NCI-H2171 (cell line): ENCODE measurements around the gene ENTHD1.
"Not testable (repeated sequence)": the region's sequence is repeated elsewhere in the genome, so short reads cannot be mapped to it uniquely, and the experiment has no call there.

ENCODE experiments used
- DNase-seq: peaks from one replicate; lab custom pipeline; 2025; lab: John Stamatoyannopoulos, UW

ENTHD1 gene

GRCh38 chr22:39777716-39778454, 115.7 kb downstream of the ENTHD1 start:
- no peak for DNase-seq

GRCh38 chr22:39776295-39777009, 117.1 kb downstream of the ENTHD1 start:
- DNase-seq: no peak

- no peak for DNase-seq
Observed at GRCh38 chr22:39773976-39774539, 119.5 kb downstream of the ENTHD1 start.

DNA sequence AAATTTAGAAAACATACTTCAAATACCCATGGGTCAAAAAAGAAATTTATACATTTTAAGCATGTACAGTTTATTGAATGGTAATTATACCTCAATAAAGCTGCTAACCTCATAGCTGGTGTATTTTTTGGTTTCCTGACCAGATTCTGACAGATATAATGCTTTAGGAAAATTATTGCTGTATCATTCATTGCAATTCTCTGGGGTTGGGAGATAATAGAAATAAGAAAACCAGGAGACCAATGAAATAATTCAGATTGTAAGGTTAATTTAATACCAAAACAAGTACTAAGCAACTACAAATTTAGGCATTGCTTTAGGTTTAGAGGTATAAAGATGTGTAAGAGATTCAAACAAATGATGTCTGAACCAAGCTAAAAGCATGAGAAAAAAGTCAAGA, 120.1 kb downstream of the ENTHD1 start:
- no peak for DNase-seq

- no peak for DNase-seq
Observed at GRCh38 chr22:39771486-39771885, 122.1 kb downstream of the ENTHD1 start.

- no peak for DNase-seq
Observed at GRCh38 chr22:39765661-39766060, 127.9 kb downstream of the ENTHD1 start.

GRCh38 chr22:39765046-39765445, 128.5 kb downstream of the ENTHD1 start:
- DNase-seq: no peak

DNA sequence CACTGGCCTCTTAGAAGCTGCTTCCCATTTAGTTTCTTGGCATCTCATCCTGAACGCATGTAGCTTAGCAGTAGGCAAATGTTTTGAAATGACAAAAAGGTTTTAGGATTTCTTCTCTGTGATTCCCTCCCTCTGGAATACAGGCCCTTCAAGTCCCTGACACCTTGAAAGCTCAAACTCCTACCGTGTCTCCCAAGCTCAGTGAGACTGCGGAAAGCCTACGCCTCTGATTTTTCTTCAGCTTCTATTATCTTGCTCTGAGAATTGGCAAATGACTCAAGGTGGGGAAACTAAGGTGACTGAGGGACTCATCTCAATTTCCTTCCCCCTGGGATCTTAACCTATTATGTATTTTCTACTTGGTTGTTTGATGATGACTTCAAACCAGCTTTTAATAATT, 130.3 kb downstream of the ENTHD1 start:
- DNase-seq: no peak

DNA sequence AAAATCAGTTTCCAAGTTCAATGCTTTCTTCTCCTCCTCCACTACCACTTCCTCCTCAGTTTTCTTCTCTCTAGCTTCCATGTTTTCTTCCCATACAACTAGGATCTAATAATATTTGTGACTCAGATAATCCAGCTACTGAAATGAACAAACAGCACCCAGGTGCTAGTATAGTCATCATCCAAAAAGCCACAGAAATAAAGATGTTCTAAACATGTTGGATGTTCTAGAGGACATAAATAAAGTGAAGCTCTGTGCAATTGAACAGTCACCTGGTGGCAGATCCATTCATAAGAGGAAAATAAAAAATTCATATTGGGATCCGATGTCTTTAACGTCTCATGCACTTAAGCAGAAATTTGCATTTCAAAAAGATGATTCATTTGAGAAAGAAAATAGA, 142.8 kb downstream of the ENTHD1 start:
- DNase-seq: no peak

GRCh38 chr22:39748877-39749276, 144.7 kb downstream of the ENTHD1 start:
- DNase-seq: no peak

- DNase-seq: no peak
Observed at GRCh38 chr22:39746600-39747262, 146.8 kb downstream of the ENTHD1 start.

DNA sequence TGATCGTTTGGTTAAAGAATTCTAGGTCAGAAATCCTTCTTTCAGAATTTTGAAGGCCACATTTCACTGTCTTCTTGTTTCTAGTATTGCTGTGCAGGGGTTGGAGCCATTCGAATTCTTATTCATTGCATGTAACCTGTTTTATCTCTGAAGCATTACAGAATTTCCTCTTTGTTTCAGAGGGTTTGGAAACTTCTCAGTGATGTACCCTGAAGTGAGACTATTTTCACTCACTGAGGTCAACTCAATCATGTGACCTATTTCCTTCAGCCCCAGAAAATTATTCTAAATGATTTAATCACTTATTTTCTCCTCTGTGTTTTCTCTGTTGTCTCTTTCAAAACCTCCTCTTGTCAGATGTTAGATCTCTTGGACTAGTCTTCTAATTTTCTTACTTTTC, 147.8 kb downstream of the ENTHD1 start:
- DNase-seq: no peak

DNA sequence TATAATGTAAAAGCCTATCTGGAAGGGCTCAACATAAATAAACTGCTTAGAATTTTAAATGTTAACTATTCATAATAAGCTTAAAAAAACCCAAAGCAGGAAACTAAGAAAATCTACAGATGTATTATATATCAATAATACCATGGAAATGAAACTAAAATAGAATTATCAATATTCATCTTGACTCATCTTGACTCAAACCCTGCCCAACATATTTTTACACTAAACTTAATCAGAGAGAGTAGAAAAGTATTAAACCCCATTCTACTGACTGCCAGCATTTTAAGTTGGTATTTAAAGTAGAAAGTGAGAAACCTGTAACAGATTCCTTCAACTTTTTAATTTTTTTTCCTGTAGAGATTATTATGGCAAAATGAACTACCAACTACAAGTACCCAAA, 149.2 kb downstream of the ENTHD1 start:
- no peak for DNase-seq

DNA sequence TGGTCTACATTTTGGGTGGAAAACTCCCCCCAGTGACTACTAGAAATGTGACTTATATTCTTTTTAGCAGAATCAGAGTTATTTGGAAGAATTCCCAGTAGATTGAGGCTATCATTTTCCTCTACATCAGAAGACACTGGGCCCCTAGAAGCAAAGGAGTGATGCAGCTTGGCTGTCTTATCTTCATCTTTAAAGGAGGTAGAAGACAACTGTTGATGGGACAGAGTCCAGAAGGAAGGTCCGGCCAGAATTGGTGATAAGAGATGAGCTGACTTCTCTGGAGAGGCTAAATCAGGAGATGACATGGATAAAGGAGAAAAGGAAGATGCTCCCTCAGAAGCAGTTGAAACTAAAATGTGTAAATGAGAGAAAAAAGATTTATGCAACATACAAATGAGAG, 149.6 kb downstream of the ENTHD1 start:
- DNase-seq: no peak

- DNase-seq: no peak
Observed at GRCh38 chr22:39739338-39740027, 154.1 kb downstream of the ENTHD1 start.

DNA sequence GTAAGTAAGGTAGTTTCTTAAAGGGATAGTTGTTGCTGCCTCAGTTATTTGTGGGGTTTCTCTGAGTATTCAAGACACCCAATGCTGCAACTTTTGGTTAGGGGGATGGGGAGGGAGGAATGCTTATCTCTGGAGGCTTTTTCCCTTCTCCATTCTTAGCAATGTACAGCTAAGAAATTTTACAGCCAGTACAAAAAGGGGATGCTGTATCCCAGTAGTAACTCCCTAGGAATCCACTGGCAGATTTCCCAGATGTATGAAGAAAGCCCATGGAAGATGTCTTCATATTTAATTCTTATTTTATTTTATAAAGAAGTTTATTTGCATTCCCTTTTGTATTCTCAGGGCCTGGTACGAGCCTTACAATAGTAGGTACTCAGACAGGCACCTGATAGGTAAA, 154.8 kb downstream of the ENTHD1 start:
- no peak for DNase-seq

- DNase-seq: no peak
Observed at GRCh38 chr22:39735776-39736175, 157.8 kb downstream of the ENTHD1 start.

- no peak for DNase-seq
Observed at GRCh38 chr22:39734866-39735265, 158.7 kb downstream of the ENTHD1 start.

DNA sequence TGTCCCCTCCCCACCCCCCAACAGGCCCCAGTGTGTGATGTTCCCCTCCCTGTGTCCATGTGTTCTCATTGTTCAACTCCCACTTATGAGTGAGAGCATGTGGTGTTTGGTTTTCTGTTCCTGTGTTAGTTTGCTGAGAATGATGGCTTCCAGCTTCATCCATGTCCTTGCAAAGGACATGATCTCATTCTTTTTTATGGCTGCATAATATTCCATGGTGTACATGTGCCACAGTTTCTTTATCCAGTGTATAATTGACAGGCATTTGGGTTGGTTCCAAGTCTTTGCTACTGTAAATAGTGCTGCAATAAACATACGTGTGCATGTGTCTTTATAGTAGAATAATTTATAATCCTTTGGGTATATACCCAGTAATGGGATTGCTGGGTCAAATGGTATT, 159.5 kb downstream of the ENTHD1 start:
- DNase-seq: not testable (repeated sequence)

GRCh38 chr22:39733191-39733590, 160.4 kb downstream of the ENTHD1 start:
- no peak for DNase-seq

- DNase-seq: no peak
Observed at GRCh38 chr22:39732625-39733024, 160.9 kb downstream of the ENTHD1 start.

DNA sequence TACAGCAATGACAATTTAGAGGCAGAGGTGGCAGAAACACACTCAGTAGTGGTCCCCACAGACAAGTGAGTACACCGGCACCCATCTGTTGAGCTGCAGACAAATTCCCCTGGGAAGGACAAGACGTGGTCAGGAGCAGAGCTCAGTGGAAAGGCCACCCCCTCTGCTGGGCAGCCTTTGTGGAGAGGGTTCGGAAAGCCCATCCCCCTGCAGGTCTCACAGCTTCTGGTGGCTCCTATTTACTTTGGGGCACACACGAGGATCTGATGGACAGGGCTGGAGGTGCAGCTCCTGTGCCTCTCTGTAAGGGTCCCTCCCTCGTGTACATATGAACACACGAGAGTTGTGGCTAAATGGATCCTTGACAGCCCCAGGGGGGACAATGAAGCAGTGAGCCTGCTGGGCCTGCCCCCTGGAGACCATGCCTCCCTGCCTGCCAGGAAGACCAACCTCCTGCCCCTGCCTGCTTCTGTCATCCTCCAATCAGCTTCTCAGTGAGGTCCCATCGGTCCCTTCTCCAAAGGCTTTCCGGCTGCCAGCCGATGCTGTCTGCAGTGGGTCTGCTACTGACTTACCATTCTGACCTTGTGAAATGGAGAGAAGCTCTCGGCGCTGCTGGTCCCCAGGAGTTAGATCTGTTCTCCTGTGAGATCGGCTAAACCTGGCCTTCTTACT, 161.5 kb downstream of the ENTHD1 start:
- no peak for DNase-seq
